ENCODE data around the gene RIPOR2. TPM values are rescaled to one million over a fixed set of nuclear protein-coding genes. Genes with fewer than 3 reads are reported as not detected.

The RIPOR2 gene
- total and polyA plus RNA-seq, 2 donors (not counting 3 experiments of a cell fraction or from before 2014, with no cell fraction given), result 0.10 TPM; not detected in 1

GRCh38 chr6:24893342-24893850 is 42.4 kb downstream of the RIPOR2 start:
- Histone ChIP-seq H3K36me3 (ENCODE audit: control insufficient read depth in 2 of 2, extremely low read depth in 1 of 2, insufficient read depth in 2 of 2, low read length in 2 of 2) (no peaks in the 10 kb centered on the region), H2AFZ (ENCODE audit: low read depth, low read length) (no peak overlapping the region), H3K4me1 (ENCODE audit: control insufficient read depth, extremely low read depth, insufficient read depth, low read length) (no peaks in the 10 kb centered on the region), H3K79me2 (ENCODE audit: control insufficient read depth, insufficient read depth, low read length) (no peaks in the 10 kb centered on the region), H3K9me3 (replicated peaks; ENCODE audit: control insufficient read depth, insufficient read depth, low read length) (no peaks in the 10 kb centered on the region), H3K27ac (ENCODE audit: insufficient read depth, low read depth, low read length) (no peak overlapping the region), H3K27me3 (ENCODE audit: control insufficient read depth in 2 of 2, insufficient read depth in 2 of 2, low read length in 2 of 2) (no peaks in the 10 kb centered on the region), H3K9me1 (replicated peaks; ENCODE audit: control insufficient read depth, extremely low read depth, insufficient read depth, low read length) (no peaks in the 10 kb centered on the region), H3K4me2 (ENCODE audit: insufficient read depth, low read length) (no peak overlapping the region), H4K20me1 (replicated peaks; ENCODE audit: control insufficient read depth, extremely low read depth, insufficient read depth, low read length) (no peaks in the 10 kb centered on the region), H3K9ac (replicated peaks; ENCODE audit: extremely low read depth, insufficient read depth, low read length) (no peak overlapping the region), H3K4me3 (replicated peaks in 1 of 3; ENCODE audit: insufficient read depth in 1 of 3, low read depth in 1 of 3, low read length in 3 of 3) (no peak overlapping the region)
- no TSS peak for BruUV-seq (replicated peaks)
- intact Hi-C loops (cut with micrococcal nuclease), result no loop called here
- CTCF ChIA-PET, result interaction anchor here (1.2 kb wide), 1 partner anchor 37 kb away, joined by 3 read pairs; no protein-coding TSS in a partner anchor
- POLR2A ChIA-PET, result no interaction called here
- no peak for TF ChIP-seq MYC (IDR thresholded peaks at IDR 0.05; ENCODE audit: low read depth, low read length)
- TF ChIP-seq CTCF (IDR thresholded peaks at IDR 0.05; ENCODE audit: extremely low read depth in 1 of 2, insufficient read depth in 1 of 2, low read depth in 1 of 2, low read length in 2 of 2), result no peak
- TF ChIP-seq EZH2 (IDR thresholded peaks at IDR 0.05; ENCODE audit: borderline replicate concordance, low read depth, low read length, severe bottlenecking), result no peak
- no peak for TF ChIP-seq POLR2AphosphoS5 (IDR thresholded peaks at IDR 0.05; ENCODE audit: insufficient read depth, low read depth, low read length)
- TF ChIP-seq, protein P1, sequence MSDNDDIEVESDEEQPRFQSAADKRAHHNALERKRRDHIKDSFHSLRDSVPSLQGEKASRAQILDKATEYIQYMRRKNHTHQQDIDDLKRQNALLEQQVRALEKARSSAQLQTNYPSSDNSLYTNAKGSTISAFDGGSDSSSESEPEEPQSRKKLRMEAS (IDR thresholded peaks at IDR 0.05; ENCODE audit: insufficient read depth, insufficient read length), result no peak
- TF ChIP-seq FOS (IDR thresholded peaks at IDR 0.05; ENCODE audit: borderline replicate concordance, insufficient read depth, low read length), result no peak
- TF ChIP-seq JUN (IDR thresholded peaks at IDR 0.05; ENCODE audit: borderline replicate concordance, insufficient read depth, insufficient read length, low read depth), result no peak
- no peak for TF ChIP-seq POLR2A (IDR thresholded peaks at IDR 0.05; ENCODE audit: low read depth, low read length)
- no peak for TF ChIP-seq GATA2 (IDR thresholded peaks at IDR 0.05; ENCODE audit: insufficient read depth, insufficient read length, low read depth, low read length)
- DNase-seq (ENCODE audit: low read depth, low spot score), result no peak
- no peak for FAIRE-seq
- dilution Hi-C loops (cut with MboI; ENCODE audit: extremely low pct_ligation_motif_present, low sequenced_read_pairs), result no loop called here

Measured in endothelial cell of umbilical vein (primary cell).